AG04450 (cell line): Measurements from ENCODE around the gene ABTB2. TPM values are rescaled to one million over a fixed set of nuclear protein-coding genes. Genes with fewer than 3 reads are reported as not detected.

ENCODE experiments used
- CTCF ChIA-PET: fragments of 300-600, 350-600 bp; formaldehyde crosslinking; extraction: SDS; loops from one replicate; lab custom pipeline; 2022; ENCODE audit warnings: antibody characterized with exemption, inconsistent platforms; lab: Charles Lee
- POLR2A ChIA-PET: fragments of 350-600 bp; formaldehyde crosslinking; extraction: SDS; loops from one replicate; lab custom pipeline; 2021; ENCODE audit warnings: antibody characterized with exemption, inconsistent platforms; lab: Yijun Ruan, JAX
- DNase-seq: peaks from one replicate; pipeline ENCODE4 v3.0.0-alpha.2; 2011; ENCODE audit warnings: low read depth, low spot score
- H3K27ac ChIP-seq: one replicate; pipeline ENCODE4 v1.5.1; 2012; ENCODE audit warnings: low read depth, low read length, control low read depth
- H3K27me3 ChIP-seq: one replicate; pipeline ENCODE4 v1.6.0; 2012; ENCODE audit warnings: low read length; ENCODE audit not compliant: control insufficient read depth, insufficient read depth
- H3K4me3 ChIP-seq: 2 replicates; pipeline ENCODE4 v1.5.1; 2011; ENCODE audit warnings: mild to moderate bottlenecking, low read depth, low read length, control low read depth
- H3K9me3 ChIP-seq: 2 replicates; pipeline ENCODE4 v1.5.1; 2012; ENCODE audit warnings: low read length; ENCODE audit not compliant: control insufficient read depth, insufficient read depth
- polyA plus RNA-seq: library from polyadenylated mRNA; depleted of rRNA; stranded (reverse); fragments of >200 nt; gene quantifications from 2 replicates; pipeline ENCODE4 v1.2.3, GENCODE V29; 2011
- TF ChIP-seq, protein P1 (sequence below): IDR thresholded peaks from 2 replicates; pipeline ENCODE4 v1.5.1; 2011; ENCODE audit warnings: low read depth, low read length, control low read depth, inconsistent platforms

The ABTB2 gene
- polyA plus RNA-seq, 1 experiment: 0.43 TPM

GRCh38 chr11:34192481-34193401 lies 165.1 kb downstream of the ABTB2 start:
- POLR2A ChIA-PET: interaction anchor here (0.7 to 1.4 kb wide), 3 partner anchors 19 to 165 kb away, joined by 3 to 5 read pairs (median 5); partner anchors contain the start of gene ABTB2
- Histone ChIP-seq H3K9me3 (no peaks in the 10 kb centered on the region), H3K27me3 (peaks cover 5% of the 10 kb centered on the region), H3K27ac (peak overlapping the region; percentile 95), H3K4me3 (peak overlapping the region; percentile 53)
- DNase-seq: peak; percentile 69
- CTCF ChIA-PET: interaction anchor here (1.3 kb wide), 1 partner anchor 19 kb away, joined by 3 read pairs; no protein-coding TSS in a partner anchor
- TF ChIP-seq, protein P1, sequence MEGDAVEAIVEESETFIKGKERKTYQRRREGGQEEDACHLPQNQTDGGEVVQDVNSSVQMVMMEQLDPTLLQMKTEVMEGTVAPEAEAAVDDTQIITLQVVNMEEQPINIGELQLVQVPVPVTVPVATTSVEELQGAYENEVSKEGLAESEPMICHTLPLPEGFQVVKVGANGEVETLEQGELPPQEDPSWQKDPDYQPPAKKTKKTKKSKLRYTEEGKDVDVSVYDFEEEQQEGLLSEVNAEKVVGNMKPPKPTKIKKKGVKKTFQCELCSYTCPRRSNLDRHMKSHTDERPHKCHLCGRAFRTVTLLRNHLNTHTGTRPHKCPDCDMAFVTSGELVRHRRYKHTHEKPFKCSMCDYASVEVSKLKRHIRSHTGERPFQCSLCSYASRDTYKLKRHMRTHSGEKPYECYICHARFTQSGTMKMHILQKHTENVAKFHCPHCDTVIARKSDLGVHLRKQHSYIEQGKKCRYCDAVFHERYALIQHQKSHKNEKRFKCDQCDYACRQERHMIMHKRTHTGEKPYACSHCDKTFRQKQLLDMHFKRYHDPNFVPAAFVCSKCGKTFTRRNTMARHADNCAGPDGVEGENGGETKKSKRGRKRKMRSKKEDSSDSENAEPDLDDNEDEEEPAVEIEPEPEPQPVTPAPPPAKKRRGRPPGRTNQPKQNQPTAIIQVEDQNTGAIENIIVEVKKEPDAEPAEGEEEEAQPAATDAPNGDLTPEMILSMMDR: no peak

DNA sequence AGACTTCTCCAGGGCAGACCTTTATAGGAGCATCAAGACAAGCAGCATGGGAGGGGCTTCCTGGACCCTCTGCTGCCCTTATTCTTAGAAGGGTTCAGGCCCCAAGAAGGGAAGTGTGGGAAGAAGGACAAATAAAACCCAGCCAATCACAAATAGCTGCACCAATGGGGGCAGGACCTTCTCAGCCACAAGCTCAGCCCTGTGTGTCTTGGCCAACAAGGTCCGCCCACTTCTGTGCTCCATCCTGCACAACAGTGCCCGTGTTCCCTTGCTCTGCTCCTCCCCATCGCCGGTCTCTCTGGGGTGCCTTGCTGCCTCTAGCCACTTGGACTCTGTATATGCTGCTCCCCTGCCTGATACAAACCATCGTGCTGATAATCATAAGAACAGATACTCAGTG lies 166.2 kb downstream of the ABTB2 start:
- ChIA-PET POLR2A (no interaction called here), CTCF (interaction anchor here (1.3 kb wide), 1 partner anchor 17 kb away, joined by 3 read pairs; no protein-coding TSS in a partner anchor)
- H3K4me3 ChIP-seq: no peak overlapping the region
- peaks cover 5% of the 10 kb centered on the region for H3K27me3 ChIP-seq
- DNase-seq: no peak
- H3K9me3 ChIP-seq: no peaks in the 10 kb centered on the region
- H3K27ac ChIP-seq: no peak overlapping the region
- TF ChIP-seq, protein P1: no peak

- TF ChIP-seq, protein P1: no peak
- CTCF ChIA-PET: interaction anchor here (1.1 kb wide), 1 partner anchor 166 kb away, joined by 3 read pairs; no protein-coding TSS in a partner anchor
- POLR2A ChIA-PET: no interaction called here
Observed at GRCh38 chr11:34190192-34191139, 167.3 kb downstream of the ABTB2 start.

DNA sequence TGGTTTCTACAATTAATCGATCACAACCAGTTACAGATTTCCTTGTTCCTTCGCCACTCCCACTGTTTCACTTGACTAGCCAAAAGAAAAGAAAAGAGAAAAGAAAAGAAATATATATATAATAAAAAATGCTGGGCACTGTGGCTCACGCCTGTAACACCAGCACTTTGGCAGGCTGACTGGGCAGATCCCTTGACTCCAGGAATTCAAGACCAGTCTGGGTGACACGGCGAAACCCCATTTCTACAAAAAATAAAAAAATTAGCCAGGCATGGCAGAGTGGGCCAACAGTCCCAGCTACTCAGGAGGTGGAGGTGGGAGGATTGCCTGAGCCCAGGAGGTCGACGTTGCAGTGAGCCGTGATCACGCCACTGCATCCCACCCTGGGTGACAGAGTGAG lies 168.6 kb downstream of the ABTB2 start:
- Histone ChIP-seq H3K4me3 (no peak overlapping the region), H3K27ac (no peak overlapping the region), H3K27me3 (peaks cover 5% of the 10 kb centered on the region), H3K9me3 (no peaks in the 10 kb centered on the region)
- TF ChIP-seq, protein P1: no peak
- CTCF ChIA-PET: interaction anchor here (4.5 kb wide), 1 partner anchor 15 kb away, joined by 18 read pairs; no protein-coding TSS in a partner anchor
- POLR2A ChIA-PET: no interaction called here
- no peak for DNase-seq

More at GRCh38 chr11:34190192-34191139, 167.3 kb downstream of the ABTB2 start:
- Histone ChIP-seq H3K27ac (no peak overlapping the region), H3K4me3 (no peak overlapping the region), H3K9me3 (no peaks in the 10 kb centered on the region), H3K27me3 (peaks cover 5% of the 10 kb centered on the region)
- no peak for DNase-seq
